Measurements from ENCODE around the gene BLTP2.
"Not testable (repeated sequence)": the region's sequence is repeated elsewhere in the genome, so short reads cannot be mapped to it uniquely, and the experiment has no call there.

The BLTP2 gene

GRCh38 chr17:28644787-28645575, at the start of gene BLTP2:
TSS of gene BLTP2 (minus strand) at chr17:28645158. CDS start at chr17:28645056, 102 bp downstream.
- peak; percentile 90 to 99 (median 96) for DNase-seq
- intact Hi-C loops (cut with DNase I) = loop anchor here (1.0 to 10.0 kb wide), 2 partner anchors 17 to 70 kb away; partner anchors contain the start of genes PROCA1, RAB34, RPL23A and SUPT6H

DNA sequence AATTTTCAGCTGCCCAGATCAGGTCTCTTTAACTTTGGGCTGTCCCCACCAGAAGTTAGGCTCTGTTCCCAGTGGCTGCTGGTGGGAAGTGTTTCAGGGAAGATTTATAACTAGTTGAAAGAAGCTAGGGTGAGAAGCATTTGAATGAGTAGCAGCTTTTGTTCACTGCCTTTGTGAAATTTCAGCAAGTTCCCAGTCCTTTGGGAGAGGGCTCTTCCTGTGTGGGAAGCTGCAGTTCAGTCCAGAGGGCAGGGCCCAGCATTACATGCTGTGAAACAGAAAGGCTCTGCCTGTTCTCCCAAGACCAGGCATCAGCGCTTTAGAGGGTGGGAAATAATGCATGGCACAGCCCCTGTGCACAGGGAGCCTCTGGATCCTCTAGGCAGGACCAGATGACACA, 48.9 kb upstream of the BLTP2 start:
- DNase-seq = peak in 2 of 10 donors; percentile 6 to 71
- intact Hi-C loops (cut with DNase I) = no loop called here

- DNase-seq = no peak
- intact Hi-C loops (cut with DNase I) = no loop called here
Observed at GRCh38 chr17:28689011-28689410, 44.1 kb upstream of the BLTP2 start.

DNA sequence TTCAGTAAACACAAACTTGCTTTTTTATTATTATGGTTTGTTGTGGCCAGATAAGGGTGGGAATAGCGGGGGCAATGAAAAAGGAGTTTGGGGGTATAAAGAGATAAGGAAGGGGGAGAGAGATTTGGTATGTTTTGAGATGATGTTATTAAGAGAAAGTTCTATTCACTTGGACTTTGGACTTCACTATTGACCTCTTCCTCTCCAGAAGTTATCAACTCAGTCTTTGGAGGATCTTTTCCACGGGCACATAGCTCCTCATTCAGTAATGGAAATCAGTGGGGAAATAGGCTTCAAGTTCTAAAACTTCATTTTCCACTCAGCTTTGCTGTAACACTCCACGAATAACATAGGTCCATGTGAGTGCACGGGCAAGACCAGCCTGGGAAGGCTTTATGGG, 43.5 kb upstream of the BLTP2 start:
- intact Hi-C loops (cut with DNase I) = no loop called here
- DNase-seq = no peak

DNA sequence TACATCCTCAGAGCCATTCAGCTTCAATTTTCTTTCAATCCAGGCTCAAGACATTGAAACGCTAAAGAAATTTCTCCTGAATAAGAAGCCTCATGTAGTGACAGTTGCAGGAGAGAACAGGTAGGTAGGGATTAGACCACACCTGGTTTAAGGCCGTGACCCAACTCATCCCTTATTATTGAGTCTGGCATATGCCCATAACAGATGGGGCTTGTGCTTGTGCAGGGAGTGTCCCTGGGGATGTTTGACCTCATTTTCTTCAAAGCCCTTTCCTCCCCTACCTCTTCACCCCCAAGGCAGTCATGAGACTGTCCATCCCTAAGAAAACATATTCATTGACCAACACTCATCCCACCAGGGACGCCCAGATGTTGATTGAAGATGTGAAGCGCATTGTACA, 41.3 kb upstream of the BLTP2 start:
- intact Hi-C loops (cut with DNase I) = no loop called here

DNA sequence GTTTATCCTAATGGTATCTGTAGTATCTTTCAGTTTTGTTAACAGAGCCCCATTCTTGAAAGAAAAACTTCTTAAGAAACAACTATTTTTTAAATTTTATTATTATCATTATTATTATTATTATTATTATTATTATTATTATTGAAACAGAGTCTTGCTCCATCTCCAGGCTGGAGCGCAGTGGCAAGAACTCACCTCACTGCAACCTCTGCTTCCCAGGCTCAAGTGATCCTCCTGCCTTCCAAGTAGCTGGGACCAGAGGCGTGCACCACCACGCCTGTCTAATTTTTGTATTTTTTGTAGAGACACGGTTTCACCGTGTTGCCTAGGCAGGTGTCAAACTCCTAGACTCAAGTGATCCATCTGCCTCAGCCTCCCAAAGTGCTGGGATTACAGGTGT, 40.4 kb upstream of the BLTP2 start:
- intact Hi-C loops (cut with DNase I) = no loop called here

More for the DNA sequence above, 41.3 kb upstream of the BLTP2 start:
- no peak for DNase-seq

DNA sequence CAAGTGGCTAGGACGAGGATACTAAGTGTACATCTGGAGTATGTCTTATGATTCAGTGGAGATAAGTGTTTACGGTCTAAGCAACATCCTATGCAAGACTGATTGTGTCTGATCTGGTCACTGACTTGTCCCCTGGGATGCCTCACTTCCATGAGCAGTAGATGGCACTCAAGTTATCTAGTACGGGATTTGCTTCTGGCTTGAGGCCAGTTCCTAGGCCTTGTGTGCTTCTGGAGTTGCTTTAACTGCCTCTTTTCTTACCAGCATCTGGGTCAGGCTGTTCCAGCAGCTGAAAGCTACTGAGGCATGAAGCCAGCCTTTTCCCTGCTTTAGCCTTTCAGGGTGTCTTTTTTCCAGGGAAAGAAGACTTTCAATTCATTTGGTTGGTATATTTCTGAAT, 40.0 kb upstream of the BLTP2 start:
- peak; percentile 50 to 93 (median 75) for DNase-seq
- intact Hi-C loops (cut with DNase I) = no loop called here

More for the DNA sequence above, 40.4 kb upstream of the BLTP2 start:
- DNase-seq = peak in 1 of 10 donors; percentile 62

DNA sequence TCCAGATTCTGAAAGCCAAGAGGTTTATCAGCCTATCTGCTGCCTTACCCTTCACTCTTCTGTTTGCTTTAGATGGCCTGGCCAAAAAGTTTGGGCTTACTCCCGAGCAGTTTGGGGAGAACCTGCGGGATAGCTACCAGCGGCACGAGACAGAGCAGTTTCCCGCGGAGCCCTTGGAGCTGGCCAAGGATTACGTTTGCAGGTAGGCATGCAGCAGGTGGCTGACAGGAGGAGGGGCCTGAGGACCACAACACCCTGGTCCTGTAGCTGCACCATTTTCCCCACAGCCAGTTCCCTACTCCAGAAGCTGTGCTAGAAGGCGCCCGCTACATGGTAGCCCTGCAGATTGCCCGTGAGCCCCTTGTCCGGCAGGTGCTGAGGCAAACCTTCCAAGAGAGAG, 37.7 kb upstream of the BLTP2 start:
- intact Hi-C loops (cut with DNase I) = no loop called here
- peak in 2 of 10 donors; percentile 31 to 76 for DNase-seq

DNA sequence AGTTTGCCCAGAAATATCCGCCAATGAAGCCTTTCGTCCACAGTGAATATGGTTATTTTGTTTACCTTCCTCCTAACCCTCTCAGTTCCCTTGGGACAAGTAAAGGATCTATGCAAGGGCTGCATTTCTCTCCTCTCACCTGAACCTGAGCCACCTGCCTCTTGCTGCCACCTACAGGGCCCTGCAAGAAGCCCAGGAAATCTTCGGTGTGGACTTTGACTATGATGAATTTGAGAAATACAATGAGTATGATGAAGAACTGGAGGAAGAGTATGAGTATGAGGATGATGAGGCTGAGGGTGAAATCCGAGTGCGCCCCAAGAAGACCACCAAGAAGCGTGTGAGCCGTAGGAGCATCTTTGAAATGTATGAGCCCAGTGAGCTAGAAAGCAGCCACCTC, 31.0 kb upstream of the BLTP2 start:
- DNase-seq = no peak
- intact Hi-C loops (cut with DNase I) = no loop called here

DNA sequence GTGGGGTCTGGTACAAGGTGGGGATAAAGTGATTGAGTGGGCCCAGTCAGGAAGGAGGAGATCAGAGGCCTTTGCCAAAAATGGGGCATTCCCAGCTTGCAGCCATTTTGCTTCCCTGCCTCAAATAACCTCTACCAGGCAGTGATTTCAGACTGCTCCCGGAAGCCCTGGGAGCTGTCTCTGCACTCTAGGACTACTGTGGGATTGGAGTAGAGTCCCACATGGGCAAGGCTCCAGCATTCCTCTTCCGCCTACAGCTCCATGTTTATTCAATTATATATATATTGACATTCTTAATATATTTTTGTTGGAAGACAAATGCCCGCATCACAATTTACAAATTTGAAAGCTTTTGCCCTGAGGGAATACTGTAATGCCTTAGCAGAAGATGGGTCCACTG, 30.5 kb upstream of the BLTP2 start:
- intact Hi-C loops (cut with DNase I) = no loop called here
- DNase-seq = no peak

DNA sequence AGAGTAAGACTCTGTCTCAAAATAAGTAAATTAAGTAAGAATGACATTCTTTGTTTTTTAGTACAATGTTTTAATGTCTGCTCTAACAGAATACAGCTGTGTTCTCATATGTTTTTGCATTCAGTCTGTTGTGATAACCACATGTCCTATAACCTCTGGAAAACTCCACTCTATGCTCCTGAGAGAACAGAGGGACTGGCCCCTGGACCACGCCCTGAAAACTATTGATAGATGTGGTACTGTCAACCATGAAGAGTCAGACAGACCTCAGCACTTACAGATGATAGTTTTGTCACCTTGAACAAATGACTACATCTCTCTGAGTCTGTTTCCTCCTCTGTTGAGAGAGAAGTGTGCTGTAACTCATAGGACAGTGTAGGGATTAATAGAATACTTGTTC, 25.0 kb upstream of the BLTP2 start:
- intact Hi-C loops (cut with DNase I) = no loop called here
- no peak for DNase-seq

GRCh38 chr17:28667870-28668269, 22.9 kb upstream of the BLTP2 start:
- peak in 1 of 10 donors; percentile 6 for DNase-seq
- intact Hi-C loops (cut with DNase I) = no loop called here

GRCh38 chr17:28665994-28666393, 21.0 kb upstream of the BLTP2 start:
- intact Hi-C loops (cut with DNase I) = no loop called here
- no peak for DNase-seq

- intact Hi-C loops (cut with DNase I) = no loop called here
- DNase-seq = peak in 1 of 10 donors; percentile 22
Observed at GRCh38 chr17:28663723-28664122, 18.8 kb upstream of the BLTP2 start.

GRCh38 chr17:28662527-28662829, 17.5 kb upstream of the BLTP2 start:
- intact Hi-C loops (cut with DNase I) = loop anchor here (1.0 kb wide), 1 partner anchor 17 kb away; the partner anchor contains the start of gene BLTP2

GRCh38 chr17:28661635-28662526, 16.9 kb upstream of the BLTP2 start, which contains the start of the genes SDF2 and SUPT6H:
TSS of gene SDF2 (minus strand) at chr17:28661906. CDS start at chr17:28661876, 30 bp downstream.
TSS of gene SUPT6H (plus strand) at chr17:28662205. CDS start at chr17:28673402, 11,197 bp downstream.
- intact Hi-C loops (cut with DNase I) = loop anchor here (1.0 kb wide), 1 partner anchor 17 kb away; the partner anchor contains the start of gene BLTP2
- DNase-seq = peak; percentile 88 to 99 (median 95)

More at GRCh38 chr17:28662527-28662829, 17.5 kb upstream of the BLTP2 start:
- DNase-seq = no peak

- DNase-seq = peak in 1 of 10 donors; percentile 72
- intact Hi-C loops (cut with DNase I) = not testable (repeated sequence)
Observed at GRCh38 chr17:28659497-28659881, 14.5 kb upstream of the BLTP2 start.

DNA sequence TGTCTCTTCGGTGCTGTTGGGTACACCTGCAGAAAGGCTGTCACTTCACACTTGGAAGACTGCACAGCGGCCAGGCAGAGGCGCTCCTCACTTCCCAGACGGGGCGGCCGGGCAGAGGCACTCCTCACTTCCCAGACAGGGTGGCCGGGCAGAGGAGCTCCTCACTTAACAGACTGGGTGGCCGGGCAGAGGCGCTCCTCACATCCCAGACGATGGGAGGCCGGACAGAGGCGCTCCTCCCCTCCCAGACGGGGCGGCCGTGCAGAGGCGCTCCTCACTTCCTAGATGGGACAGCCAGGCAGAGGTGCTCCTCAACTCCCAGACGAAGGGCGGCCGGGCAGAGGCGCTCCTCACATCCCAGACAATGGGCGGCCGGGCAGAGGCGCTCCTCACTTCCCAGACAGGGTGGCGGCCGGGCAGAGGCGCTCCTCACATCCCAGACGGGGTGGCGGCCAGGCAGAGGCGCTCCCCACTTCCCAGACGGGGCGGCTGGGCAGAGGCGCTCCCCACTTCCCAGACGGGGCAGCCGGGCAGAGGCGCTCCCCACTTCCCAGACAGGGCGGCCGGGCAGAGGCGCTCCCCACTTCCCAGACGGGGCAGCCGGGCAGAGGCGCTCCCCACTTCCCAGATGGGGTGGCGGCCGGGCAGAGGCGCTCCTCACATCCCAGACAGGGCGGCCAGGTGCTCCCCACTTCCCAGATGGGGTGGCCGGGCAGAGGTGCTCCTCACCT, 14.0 kb upstream of the BLTP2 start:
- peak in 1 of 10 donors; percentile 69 for DNase-seq
- intact Hi-C loops (cut with DNase I) = not testable (repeated sequence)

DNA sequence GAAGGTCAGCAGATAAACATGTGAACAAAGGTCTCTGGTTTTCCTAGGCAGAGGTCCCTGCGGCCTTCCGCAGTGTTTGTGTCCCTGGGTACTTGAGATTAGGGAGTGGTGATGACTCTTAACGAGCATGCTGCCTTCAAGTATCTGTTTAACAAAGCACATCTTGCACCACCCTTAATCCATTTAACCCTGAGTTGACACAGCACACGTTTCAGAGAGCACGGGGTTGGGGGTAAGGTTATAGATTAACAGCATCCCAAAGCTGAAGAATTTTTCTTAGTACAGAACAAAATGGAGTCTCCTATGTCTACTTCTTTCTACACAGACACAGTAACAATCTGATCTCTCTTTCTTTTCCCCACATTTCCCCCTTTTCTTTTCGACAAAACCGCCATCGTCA, 13.4 kb upstream of the BLTP2 start:
- intact Hi-C loops (cut with DNase I) = not testable (repeated sequence)

DNA sequence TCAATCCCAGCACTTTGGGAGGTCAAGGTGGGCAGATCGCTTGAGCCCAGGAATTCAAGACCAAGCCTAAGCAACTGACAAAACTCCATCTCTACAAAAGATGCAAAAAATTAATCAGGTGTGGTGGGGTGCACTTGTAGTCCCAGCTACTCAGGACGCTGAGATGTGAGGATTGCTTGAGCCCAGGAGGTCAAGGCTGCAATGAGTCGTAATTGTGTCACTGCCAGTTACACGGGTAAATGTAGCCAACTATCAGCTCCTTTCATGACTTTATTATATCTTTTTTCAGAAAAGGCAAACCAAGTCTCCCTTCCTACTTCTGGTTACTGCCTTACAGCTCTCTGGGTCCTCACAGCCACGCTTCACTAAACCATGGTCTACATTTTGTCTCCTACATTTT, 12.8 kb upstream of the BLTP2 start:
- intact Hi-C loops (cut with DNase I) = no loop called here
- no peak for DNase-seq

More for the DNA sequence above, 13.4 kb upstream of the BLTP2 start:
- DNase-seq = not testable (repeated sequence)

Measured in posterior cingulate gyrus (tissue), 11 donors.